Measurements from ENCODE around the gene KCNQ1.

GRCh38 chr11:2844996-2845395, 400.2 kb downstream of the KCNQ1 start:
- TF ChIP-seq EZH2 (IDR thresholded peaks at IDR 0.05; ENCODE audit: borderline replicate concordance, low read depth, low read length, severe bottlenecking) (no peak), CTCF (IDR thresholded peaks at IDR 0.05; ENCODE audit: borderline replicate concordance, extremely low read depth, low read length, poor library complexity, severe bottlenecking) (no peak)
